NOMO-1 treated with DMSO at 0.1 percent for 48 hours (cell line): Measurements from ENCODE around the gene CDH13.

Experiments used
- DNase-seq: peaks from one replicate; lab custom pipeline; 2025; ENCODE audit not compliant: unreplicated experiment; lab: John Stamatoyannopoulos, UW

The CDH13 gene

GRCh38 chr16:83271970-83272575 lies 645.3 kb downstream of the CDH13 start:
- no peak for DNase-seq

GRCh38 chr16:83272843-83273242 lies 646.1 kb downstream of the CDH13 start:
- DNase-seq = no peak

DNA sequence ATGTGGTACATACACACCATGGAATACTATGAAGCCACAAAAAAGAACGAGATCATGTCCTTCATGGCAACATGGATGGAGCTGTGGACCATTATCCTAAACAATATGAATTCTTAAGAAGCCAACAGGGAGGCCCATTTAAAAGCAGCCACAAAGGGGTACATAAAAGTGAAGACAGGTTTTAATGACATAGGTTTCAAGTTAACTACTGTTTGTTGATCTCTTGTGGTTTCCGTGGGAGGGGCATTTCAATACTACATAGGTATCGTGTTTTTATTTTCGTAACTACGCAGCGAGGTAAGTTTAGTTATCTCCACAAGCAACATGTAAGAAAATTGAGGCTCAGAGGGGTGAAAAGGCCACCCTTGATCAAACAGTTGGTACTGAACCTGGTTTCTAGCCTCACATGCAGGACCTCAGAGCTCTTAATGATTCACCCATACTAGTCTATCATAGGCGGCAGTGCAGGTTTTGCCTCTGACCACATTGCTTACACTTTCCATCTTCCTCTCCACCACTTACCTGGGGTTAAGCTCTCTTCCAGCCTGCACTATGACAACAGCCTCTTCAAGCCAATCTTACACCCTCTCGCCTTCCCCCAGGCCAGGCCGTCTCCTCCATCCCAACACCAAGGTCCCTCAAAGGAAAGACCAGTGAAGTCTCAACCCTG lies 646.9 kb downstream of the CDH13 start:
- no peak for DNase-seq

- DNase-seq = no peak
Measured at GRCh38 chr16:83279251-83279650, 652.5 kb downstream of the CDH13 start.

DNA sequence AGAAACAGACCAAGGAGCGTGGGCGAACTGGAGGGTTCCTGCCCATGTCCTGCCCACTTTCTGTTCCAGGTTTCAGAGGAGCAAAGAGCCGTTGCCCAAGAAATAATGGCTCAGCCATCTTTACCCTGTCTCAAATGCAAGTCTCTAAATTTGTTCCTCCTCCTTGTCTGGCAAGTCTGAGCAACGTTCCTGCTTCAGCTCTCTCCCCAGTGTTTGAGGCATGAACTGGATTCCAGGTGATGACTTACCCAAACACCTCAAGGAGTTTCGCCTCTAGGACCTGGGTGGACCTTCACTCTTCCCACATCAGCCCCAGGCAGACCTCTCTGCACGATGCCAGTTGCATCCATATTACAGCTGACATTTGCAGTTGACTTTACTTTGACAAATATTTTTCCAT lies 659.2 kb downstream of the CDH13 start:
- no peak for DNase-seq

DNA sequence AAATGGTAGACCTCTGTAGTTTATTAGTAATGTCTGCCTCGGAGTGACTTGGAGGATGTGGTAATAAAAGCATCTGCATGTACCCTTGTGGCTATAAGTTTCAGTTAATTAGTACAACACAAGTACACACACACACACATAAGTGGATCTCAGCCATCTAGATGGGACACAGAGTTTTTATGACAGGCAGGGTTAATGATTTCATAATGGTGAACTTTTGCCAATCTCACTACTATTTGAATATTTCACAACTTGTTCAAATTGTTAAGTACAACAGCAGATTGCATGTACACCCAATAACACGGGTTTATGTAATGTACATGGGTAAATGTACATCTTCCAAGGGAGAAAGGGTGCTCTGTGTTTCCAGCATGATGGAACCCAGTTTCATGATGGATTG lies 669.7 kb downstream of the CDH13 start:
- no peak for DNase-seq

DNA sequence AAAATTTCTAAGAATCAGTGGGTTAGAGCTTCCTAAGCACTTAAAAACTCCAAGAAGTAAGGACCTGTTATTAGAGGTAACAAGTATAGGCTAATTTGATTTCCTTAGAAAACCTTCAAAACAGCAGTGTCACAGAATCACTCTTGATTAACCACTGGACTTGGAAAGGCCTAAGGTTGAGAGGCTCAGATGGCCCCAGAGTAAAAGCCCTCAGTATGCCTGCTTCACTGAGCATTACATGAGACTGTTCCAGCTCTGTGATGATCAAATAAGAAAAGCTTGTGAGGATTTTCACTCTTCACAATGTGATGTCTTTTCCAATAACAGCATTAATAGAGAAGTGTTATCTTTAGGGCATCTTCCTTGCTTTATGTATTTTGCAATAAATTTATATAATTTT lies 671.8 kb downstream of the CDH13 start:
- DNase-seq = no peak

GRCh38 chr16:83300326-83300725 lies 673.6 kb downstream of the CDH13 start:
- no peak for DNase-seq

DNA sequence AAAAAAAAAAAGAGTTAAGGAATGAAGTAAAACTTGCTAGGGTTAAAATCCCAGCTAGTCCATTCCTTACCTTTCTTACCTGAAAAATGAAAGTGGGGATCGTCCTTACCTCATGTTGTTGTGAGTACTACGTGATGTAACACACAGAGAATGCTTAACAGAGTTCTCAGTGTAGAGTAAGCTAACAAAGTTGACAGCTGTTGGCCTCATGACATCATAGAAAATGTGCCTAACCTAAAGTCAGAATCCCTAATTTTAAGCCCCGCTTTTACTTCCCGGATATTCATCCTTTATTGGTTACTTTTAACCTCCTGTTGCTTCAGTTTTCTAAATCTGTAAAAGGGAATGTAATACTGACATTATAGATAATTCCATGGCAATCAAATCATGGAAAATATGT lies 675.2 kb downstream of the CDH13 start:
- DNase-seq = no peak

- DNase-seq = no peak
Measured at GRCh38 chr16:83302853-83303252, 676.1 kb downstream of the CDH13 start.

DNA sequence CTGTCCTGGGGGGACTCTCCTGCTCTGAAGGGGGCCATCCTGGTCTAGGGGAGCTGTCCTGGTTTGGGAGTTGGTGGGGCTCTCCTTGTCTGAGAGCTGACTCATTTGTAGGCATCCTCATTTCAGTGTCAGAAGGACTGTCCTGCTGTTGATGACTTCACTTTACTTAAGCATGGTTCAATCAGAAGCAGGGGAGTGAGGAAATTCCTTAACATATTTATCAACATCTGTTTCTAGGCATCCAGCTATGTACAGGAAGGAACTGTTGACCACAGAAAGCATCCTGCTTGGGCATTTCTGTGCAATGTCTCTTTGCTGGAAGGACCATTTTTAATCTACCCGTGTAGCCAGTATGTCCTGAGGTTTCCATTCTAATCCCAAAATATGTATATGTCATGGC lies 678.3 kb downstream of the CDH13 start:
- no peak for DNase-seq

DNA sequence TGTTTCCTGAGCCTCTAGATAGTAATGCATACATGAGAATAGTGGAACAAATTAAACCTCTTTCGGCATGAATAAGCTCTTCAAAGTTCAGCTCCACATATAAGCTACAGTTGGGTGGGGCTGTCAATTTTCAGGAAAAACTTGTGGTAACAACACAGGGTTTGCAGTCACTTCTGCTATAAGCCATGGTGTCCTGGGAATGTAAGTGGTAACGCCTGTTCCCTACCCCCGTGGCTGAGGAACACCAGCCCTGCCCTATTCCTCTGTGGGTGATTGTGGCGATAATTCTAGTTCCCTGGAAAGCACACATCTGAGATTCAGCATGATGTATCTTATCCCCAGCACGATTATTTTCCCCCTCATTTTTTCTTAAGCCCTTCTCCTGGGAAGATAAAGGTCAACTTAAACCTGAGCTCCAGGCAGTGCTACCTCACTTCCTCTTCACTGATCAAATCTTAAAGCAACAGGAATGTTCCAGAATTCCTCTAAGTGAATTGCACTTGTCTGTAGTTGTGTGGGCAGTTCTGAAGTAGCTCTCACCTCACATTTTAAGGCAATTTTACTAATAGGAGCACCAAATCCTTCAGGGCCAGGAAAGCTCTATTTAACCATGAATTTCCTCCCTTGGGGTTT lies 680.3 kb downstream of the CDH13 start:
- DNase-seq = no peak

DNA sequence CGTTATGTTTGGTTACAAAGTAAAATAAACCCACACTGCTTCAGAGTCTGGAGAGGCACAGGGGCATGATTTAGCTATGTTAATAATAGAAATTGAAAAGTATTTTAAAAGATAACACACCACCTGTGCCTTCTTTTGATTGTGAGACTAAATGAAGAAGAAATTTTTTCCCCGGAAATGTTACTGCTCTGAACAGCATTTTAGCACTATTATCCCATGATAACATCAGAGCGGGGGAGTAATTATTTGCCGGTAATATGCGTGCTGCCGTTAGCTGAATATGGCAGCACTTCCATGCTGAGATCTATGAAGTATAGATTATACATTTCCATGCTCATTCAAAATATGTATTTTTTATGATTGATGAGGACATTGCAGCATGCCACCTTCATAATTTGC lies 680.8 kb downstream of the CDH13 start:
- DNase-seq = no peak

- no peak for DNase-seq
Measured at GRCh38 chr16:83308414-83308813, 681.6 kb downstream of the CDH13 start.

DNA sequence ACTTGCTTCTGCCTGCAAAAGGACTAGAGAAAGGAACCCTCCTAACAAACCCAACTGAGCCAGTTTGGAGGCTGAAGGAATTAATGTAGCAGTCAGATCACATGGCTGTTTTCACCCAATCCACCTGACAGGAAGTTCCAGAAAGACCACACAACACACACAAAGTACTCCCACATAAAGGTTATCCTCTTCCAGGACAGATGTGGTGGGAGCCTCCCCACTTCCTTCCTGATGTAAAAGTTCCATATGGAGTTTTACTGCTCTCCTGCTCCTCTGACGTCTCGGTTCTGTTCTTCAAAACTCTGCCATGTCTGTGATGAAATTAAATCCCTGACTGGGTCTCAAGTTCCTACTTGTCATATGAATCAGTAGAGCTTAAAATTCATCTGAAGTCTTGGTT lies 684.0 kb downstream of the CDH13 start:
- no peak for DNase-seq

DNA sequence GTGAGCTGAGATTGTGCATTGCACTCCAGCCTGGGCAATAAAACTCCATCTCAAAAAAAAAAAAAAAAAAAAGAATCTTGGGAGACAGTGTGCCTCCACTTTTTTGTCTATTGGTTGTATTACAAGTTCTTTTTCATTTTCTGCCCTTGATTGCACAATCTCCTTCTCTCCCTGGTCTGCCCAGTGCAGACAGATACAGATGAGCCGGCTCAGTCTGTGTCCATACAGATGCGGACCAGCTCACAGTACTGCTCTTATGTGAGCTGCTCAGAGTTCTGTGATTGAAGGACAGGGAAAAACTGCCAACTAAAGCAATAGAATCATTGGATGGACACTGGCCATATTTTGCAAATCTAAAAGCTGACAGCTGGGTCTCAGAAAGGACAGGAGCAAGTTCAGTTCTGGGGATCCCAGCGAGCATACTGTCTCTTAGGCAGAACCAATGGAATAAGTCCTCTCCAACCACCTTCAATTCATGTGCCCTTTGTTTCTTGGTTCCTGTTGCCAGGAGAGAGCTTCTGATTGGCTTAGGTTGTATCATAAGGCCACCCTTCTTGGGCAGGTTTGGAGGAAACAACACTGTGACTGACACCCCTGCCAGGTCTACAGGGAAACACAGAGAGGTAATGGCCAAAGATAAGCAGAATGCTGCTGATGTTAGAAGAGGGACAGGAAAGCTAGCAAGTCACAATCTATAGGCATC lies 685.4 kb downstream of the CDH13 start:
- DNase-seq = no peak

- no peak for DNase-seq
Measured at GRCh38 chr16:83312718-83313245, 686.0 kb downstream of the CDH13 start.

DNA sequence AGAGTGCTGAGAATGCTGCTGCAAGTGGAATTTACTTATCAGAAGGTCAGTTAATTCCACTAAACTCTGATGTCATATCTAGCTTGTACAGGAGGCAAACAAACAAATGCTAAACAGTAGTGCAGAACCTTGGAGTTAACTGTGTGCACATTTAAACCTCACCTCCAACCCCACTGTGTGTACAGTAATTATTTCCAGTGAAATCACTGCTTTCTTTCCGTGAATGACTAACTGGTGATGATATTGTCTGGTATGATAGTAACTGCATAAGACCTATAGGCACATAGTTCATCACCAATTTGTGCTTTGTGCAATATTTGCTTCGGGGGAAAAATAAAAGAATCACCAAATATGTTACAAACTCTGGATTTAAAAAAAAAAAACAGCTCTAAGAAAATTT lies 688.5 kb downstream of the CDH13 start:
- no peak for DNase-seq

- no peak for DNase-seq
Measured at GRCh38 chr16:83316458-83316857, 689.7 kb downstream of the CDH13 start.

DNA sequence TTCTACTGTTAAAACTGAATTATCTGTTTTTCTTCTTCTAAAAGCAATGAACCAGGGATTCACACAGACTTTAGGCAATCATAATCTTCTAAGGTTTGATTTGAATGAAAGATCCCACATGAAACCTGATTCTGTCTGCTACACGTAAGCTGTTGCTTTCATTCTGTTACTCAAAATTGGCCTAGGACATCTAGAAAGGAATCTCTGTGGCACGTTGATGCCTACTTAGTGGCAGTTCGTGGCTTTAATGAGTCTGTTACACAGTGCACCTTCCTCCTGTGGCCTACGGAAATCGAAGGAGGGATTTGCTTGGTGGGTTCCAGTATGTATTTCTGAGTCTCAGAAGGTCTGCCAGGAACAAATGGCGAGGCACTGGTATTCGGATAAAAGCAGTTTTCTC lies 691.6 kb downstream of the CDH13 start:
- no peak for DNase-seq

DNA sequence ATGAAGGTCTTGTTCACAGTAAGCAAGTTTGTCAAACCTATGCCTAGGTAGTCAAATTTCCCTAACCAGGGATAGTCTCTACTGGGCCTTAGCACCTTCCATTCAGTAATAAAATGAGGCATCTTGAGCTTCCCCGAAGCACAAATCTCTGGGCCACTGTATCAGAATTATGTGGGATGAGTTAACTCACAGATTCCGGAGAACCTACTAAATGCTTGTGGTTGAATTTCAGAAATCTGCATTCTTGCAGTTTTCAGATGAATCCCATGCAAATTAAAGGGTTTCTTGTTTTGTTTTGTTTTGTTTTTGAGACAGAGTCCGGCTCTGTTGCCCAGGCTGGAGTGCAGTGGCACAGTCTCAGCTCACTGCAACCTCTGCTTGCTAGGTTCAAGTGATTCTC lies 702.2 kb downstream of the CDH13 start:
- no peak for DNase-seq

DNA sequence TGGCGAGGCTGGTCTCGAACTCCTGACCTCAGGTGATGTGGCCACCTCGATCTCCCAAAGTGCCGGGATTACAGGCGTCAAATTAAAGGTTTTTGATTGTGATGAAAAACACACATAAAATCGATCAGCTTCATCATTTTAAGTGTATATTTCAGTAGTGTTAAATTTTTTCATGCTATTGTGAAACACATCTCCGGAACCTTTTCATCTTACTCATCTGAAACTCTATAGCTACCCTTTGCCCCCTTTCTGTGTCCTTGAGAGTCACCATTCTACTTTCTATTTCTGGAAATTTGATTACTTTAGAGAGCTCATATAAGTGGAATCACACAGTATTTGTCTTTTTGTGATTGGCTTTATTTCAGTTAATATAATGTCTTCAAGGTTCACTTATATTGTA lies 702.7 kb downstream of the CDH13 start:
- DNase-seq = no peak
